Activated gamma-delta T cell (primary cell): Measurements from ENCODE around the gene RAP2A.

Experiments
- DNase-seq: peaks from one replicate; lab custom pipeline; 2025; lab: John Stamatoyannopoulos, UW
- total RNA-seq, 2 donors: gene quantifications; one replicate each; lab custom pipeline; 2026; lab: John Stamatoyannopoulos, UW

RAP2A gene
- 53.5 to 76.1 reads per million in 2 donors for total RNA-seq

DNA sequence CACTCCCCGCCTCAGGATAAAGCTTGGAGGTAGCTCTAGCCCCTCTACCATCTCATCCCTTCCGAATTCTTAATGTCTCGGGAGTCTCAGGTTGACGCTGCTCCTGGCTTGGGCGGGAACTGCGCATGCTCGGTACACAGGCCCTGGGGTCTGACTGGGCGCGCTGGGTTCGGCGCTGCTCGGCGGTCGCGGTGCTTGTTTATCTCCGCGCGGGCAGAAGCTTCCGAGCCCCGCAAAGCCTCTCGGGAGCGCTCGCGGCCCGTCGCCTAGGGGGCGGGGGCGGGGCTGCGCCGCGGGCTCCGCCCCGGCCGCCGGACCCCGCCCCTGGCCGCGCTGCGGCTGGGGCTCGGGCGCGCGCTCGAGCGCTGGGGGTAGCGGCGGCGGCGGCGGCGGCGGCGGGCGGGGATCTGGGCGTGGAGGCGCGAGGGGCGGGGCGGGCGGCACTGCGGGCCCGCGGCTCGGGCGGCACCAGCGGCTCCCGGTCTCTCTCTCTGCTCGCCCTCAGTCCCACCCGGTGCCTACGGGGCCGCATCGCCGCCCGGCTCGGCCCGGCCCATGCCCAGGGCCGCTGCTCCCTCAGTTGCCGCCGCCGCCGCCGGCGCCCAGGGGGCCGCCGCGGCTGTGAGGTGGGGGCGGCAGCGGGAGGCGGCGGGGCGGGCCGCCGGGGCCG, at the start of gene RAP2A:
TSS of gene RAP2A (plus strand) at position 443 of the 670 bp plus-strand sequence. CDS start 302 bp downstream, outside the sequence.
- DNase-seq: peak; percentile 85

DNA sequence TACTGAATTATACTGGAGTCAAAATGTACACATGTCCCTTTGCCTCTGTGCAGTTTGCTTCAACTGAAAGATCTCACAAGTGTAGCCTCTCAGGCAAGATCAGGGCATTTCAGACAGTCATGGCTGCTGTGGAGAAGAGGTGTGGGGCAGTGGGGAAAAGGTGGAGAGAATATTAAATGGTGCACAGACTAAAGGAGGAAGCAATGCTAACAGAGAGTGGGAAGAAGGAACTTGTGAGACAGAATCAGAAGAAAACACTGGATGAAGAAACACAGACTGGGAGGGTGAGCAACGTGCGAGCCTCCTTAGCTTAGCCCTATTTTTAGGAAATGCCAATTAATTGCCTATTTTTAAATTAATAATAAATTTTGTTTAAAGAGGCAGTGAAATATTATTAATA, 49.6 kb upstream of the RAP2A start:
- DNase-seq: no peak

DNA sequence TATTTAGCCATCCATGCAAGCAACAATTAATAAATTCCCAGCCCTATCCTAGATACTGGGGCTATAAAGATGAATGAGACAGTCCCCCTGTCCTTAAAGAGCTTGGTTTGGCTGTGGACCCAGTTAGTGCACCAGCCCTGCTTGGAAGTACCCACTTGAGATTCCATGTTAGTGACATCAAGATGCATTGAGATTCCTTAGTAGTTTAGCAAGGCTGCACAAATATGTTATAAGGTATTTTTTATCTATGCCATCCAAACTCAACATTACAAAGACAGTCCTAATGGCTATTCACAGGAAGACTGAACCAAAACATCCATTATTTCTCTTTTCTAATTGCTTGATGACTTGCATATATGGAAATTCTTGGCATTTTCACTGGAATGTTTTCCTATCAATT, 48.8 kb upstream of the RAP2A start:
- no peak for DNase-seq

DNA sequence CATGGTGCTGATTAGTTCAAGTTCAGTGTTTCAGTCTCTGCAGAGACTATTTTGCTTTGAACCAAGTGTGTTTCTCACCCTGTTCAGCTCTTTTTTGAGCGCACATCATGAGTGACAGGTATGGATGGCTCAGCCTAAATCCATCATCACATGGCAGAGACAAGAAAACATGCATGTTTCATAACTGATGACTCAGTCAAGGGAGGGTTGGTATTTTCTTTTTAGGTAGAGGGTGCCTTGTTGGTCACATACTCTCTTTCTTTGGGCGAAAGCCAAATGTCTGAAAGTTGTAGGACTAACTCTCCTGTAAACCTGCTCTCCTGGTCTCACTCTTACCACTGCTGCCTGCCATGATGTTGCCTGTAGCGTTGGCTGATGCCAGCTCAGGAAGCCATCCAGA, 48.1 kb upstream of the RAP2A start:
- no peak for DNase-seq

DNA sequence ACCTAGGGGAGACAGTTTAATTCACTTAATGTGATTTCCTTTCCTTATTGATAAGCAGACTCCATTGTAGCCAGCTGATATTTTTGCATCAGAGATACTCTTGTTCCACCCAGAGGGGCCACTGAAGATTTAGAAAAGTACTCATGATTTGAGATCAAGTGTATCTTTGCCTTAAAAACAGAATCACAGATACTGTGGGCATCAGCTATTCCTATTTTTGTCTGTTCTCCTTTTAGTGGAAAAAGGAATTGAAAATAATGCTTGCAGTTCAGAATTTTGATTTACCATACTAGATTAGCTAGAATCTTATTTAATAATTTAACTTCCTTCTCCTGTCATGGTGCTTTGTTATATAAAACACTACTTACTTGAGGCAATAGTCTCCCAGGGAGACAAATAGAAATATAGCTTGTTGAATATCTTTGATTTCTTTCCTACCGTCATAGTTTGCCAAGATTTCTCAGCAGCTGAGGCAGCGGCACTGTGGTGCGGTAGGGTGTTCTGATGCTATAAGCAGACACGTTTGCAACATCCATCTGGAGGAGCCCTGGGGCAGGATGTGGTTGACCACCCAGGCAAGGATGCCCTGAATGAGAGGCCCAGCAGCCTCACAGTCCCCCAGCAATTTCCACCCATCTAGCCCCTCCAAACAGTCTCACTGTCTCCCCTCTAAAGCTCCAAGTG, 47.0 kb upstream of the RAP2A start:
- DNase-seq: no peak

DNA sequence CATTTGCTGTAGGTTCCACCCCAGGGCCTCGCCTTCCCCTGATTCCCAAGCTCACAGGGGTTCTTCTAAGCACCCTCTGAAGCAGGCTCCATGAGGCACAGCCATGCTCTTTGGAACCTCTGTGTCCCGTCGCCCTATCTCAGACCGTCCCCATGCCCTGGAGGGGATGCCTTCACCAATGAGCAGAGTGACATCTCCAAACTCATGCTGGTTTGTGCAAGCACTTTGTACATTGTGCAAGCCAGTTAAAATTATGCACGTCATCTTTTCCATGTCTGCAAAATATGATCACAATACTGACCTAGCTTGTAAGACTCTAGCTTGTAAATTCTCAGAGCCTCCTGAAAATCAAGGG, 46.5 kb upstream of the RAP2A start:
- no peak for DNase-seq

DNA sequence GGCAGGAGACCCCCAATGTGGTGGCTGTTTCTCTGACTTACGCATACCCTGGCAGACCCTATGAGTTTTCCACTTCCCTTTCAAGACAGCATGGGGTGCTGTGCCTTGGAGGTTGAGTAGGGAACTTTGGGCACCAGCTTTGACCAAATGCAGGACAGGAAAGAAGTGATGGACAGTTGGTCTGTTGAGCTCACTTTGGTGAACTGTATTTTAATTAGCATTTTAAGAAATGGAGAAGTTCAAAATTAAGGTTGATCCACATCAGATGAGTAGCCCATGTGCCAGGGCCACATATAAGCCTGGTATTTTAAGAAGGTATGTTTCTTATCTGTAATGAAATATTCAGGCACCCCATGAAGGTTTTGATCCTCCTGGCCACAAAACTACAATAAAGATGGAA, 46.1 kb upstream of the RAP2A start:
- DNase-seq: no peak

DNA sequence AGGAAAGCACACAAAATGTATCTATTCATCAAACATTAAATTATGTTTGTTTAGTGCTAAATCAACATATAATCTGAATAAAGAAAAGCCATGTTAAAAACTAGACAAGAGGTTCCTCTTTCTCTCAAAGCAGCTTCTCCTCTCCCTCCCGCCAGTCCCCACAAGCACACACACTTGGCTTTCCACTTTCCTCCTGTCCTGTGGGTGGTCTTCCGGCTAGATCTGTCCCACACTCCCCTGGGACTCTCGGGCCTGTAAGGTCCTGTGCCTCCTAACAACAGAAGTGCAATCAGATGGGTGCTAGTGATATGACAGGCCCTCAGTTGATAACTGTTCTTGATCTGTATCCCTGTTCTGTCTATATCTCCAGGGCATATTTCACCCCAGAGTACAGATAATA, 45.6 kb upstream of the RAP2A start:
- DNase-seq: no peak

DNA sequence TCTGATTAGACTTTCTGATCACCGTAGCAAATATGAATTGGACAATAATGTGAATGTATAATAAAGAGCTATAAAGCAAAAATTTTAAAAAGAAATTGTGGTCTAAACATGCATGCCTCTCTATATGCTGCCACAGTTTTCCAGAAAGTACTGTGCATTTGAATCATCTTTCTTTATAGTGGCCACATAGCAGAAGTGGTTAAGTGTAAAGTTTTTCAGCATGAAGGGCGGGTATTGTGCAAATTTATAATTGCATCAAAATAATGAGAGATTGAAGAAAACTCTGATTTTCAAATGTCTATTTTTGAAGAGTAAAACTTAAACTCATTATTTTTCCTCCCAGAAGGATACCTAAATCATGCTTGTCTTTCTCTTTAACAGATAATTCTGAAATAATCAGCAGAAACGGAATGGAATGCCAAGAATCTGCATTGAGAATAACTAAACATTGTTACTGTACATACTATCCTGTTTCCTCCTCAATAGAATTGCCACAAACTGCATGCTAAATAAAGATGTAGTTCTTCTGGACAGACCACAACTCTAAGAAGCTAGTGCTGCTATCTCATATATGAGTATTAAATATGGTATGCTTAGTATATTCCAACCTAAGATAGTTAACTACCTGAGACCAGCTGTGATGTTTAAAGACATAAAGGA, 42.9 kb upstream of the RAP2A start:
- no peak for DNase-seq

DNA sequence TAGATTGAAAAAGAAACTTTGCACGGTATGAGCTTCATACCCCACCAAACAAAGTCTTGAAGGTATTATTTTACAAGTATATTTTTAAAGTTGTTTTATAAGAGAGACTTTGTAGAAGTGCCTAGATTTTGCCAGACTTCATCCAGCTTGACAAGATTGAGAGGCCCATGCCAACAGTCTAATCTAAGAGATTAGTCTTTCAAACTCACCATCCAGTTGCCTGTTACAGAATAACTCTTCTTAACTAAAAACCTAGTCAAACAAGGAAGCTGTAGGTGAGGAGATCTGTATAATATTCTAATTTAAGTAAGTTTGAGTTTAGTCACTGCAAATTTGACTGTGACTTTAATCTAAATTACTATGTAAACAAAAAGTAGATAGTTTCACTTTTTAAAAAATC, 41.9 kb upstream of the RAP2A start:
- DNase-seq: no peak

DNA sequence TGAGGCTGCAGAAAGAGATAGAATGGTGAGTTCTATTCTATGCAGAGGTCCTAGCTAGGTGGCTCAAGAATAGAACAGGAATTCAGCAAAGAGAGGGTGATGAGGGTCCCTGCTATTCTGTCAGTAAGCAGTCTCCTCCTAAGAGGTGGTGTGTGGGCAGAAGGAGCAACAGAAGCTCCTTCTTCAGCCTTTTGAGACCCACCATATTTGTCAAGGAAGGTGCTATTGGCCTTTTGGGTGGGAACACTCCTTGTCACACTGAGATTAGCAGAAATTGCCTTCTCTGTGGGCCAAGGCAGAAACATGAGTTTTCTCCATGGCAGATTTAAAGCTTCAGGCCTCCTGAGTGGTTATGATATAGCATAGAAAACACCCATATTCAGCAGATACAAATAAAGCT, 39.4 kb upstream of the RAP2A start:
- no peak for DNase-seq

DNA sequence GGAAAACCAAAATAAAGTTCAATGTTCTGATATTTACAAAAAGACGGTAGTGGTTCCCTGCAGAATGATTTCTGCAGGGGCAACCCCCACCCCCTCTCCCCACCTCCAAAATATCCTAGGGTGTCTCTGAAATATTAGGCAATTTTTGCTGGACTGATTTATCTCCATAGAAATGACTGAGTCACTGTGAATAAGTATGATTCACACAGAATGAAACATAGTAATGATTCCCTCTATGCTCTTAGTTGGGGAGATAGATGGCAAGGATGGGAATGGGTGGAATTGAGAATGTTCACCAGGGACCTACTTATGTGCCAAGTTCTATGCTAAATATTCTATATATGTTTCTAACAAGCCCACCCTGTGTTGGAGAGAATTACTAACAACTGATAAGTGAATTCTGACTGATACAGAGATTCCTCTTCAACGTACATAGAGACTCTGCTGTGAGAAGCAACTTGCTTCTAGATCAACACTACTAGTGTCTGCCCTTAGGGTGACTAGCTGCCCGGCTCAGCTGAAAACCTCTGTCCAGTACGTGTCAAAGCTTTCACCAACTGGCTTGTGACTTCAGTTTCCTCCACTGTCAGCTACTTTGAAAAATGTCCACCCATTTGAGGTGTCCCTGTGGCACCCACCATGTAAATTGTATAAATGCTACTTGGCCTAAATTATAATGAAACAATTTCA, 38.4 kb upstream of the RAP2A start:
- DNase-seq: no peak

DNA sequence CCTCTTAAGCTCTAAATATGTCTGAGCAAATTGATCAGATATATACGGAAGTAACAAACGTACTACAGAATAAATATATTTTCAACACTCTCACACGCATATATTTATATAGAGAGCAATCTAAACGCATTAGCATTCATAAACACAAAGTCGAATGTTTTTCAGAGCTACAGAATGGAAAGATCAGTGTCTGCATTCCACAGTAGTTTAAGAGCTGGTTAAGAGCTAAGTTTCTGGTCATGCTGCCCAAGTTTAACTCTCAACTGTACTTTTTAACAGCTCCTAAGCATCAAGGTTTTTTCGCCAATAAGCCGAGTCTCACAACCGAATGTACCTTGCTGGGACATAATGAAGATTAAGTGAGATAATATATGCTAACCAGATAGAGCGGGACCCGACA, 36.7 kb upstream of the RAP2A start:
- no peak for DNase-seq

DNA sequence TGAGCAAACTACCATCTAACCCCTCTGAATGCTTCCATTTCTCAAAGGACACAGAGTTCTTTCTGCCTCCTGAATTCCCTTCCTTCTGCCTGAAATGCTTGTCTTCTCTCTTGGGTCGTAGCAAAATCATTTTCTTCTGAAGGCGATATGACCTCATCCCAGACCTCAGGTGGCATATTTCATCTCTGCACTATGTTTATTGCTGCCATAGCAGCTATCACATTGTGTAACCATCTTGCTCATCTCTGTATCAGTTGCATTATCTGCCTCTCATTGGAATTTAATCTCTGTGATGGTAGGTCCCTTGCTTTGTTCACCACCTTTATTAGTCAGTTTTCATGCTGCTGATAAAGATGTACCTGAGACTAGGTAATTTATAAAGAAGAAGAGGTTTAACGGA, 32.5 kb upstream of the RAP2A start:
- no peak for DNase-seq

DNA sequence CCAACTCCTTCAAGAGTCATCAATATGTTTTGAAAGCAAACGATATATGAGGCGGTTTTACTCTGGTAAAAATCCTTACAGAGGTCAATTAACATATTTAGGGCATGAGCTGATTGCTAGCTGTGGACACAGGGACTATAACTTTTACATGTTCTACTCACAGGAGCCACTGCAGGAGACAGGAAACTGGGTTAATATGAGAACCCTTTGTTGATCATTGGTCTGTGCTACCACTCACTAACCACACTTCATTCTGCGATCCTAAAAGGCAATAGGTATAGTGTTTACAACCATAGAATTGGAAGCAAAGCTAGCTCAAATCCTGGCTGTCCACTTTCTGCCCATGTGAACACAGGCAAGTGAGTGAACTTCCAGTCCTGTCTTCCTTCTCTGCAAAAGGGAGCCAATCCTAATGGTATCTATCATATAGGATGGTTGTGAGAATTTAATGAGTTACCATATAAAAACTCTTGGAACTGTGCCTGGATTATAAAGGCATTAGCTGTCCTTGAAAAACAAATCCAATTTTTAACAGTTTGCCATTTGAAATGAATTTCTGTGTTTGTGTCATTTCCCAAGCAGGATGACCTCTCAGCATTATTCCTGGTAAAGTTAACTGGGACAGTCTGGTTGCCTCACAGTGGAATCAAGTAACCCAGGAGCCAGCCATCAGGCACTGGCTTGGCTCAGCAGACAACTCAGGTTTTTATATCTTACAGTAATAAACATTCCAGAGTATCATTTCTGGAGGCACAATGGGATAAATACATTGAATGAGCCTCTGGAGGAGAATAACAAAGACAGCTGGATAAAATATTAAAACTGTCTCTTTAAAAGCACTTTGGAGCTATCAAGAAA, 29.8 kb upstream of the RAP2A start:
- DNase-seq: no peak

DNA sequence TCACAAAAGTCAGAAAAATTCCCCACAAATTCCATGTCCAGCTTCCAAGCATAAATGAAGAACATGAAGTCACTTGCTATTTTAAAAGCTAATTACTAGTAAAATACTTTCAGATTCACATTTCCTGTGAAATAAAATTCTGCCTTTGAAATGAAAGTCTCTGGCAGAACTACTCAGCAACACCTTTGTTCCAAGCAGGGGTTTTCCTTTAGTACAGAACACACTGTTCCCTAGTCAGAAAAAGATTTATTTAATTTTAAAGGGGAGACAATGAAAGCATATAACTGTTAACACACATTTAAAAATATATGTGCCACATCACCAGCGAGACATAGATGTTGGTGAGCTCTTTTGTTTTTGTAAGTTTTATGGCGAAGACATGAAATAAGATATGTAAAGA, 26.4 kb upstream of the RAP2A start:
- DNase-seq: no peak

DNA sequence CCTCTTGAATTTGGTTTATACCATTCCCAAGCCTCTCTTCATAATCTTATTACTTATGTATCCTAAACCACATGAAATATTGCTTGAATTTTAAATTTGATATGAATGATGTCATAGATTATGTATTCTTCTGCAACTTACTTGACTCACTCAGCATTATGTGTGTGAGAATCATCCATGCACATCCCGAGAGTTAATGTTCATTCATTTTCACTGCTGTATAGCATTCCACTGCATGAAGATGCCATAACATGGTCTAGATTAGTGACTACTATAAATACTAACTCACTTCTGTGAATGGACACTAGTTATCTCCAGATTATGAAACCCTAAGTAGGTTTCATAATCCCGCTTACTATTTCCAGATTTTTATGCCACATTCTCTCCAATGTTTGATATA, 25.0 kb upstream of the RAP2A start:
- DNase-seq: no peak

DNA sequence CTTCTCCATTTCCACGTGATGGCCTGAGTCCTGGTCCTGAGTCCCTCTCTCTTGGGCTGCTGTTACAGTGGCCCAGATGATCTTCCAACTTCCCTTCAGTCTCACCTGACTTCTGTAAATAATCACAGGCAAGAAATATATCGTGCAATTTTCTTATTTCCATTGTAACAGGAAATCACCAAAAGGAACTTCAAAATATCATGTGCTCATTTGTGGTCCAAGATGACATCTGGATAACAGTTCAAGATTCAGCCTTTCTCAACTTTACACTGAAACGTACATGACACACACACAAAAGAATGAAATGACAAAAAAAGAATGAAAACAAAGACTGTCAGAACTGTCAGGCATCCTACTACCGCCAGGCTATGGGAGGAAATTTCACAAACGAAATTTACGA, 22.0 kb upstream of the RAP2A start:
- no peak for DNase-seq

DNA sequence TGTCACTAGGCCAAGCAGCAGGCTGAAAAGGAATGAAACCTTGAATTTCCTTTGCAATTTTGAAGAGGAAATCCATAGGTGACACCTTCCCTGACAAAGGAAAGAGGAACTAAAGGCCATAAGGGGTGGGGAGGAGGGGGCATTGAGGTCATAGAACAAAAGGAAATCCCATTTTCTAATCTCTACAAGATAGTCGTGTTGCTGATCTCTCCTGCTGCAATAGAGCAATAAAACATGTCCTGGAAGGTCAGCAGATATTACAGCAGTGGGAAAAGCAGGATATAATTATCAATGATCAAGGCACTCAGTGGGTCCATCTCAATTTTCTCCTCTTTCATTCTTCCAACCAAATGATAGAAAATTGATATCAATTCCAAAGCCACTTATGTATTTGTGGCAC, 20.3 kb upstream of the RAP2A start:
- no peak for DNase-seq

DNA sequence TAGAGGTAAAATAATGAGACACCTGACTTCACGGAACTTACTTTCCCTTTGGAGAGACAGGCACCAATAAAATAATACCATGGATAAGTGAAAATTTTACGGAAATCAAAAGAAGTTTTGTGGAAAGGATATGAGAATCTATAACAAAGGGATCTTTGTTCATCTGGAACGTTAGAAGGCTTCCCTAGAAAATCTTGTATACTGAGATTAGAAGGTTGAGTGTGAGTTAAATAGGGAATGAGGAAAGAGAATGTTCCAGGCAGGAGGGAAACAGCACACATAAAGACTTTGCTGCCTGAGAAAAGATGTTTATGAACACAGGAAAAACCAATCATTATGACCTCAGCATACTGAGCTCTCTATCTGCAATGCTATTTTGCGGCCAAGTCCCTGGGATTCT, 19.6 kb upstream of the RAP2A start:
- no peak for DNase-seq

DNA sequence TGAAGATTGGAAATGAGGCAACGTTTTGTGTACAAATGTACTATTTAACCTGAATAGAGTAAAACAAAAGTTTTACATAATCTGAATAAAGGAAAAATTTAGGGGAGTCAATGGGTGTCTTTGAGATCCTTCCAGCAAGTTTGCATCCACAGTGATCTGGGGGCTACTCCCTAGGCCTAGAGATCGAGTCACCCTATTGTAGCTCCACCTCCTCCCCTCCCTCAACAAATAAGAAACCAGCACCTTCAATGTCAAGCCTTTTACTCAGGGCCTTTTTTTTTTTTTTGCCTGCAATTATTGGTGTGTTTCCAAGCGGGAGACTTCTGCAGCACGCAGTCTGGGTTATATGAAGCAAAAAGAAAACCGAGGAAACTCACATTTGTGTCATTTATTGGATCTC, 16.3 kb upstream of the RAP2A start:
- no peak for DNase-seq
